NCI-H2081 treated with DMSO at 0.1 percent for 48 hours (cell line): ENCODE measurements around the gene CAPN5.

Experiments used
- DNase-seq: peaks from one replicate; lab custom pipeline; 2025; lab: John Stamatoyannopoulos, UW

CAPN5 gene

GRCh38 chr11:77151804-77152509, 85.2 kb downstream of the CAPN5 start:
- no peak for DNase-seq

- no peak for DNase-seq
Measured at GRCh38 chr11:77152846-77153245, 86.1 kb downstream of the CAPN5 start.

GRCh38 chr11:77153276-77154185, 86.8 kb downstream of the CAPN5 start:
- DNase-seq, result no peak

- DNase-seq, result no peak
Measured at GRCh38 chr11:77154381-77155081, 87.8 kb downstream of the CAPN5 start.

- no peak for DNase-seq
Measured at GRCh38 chr11:77155082-77155475, 88.3 kb downstream of the CAPN5 start.

GRCh38 chr11:77155556-77156130, 88.9 kb downstream of the CAPN5 start:
- no peak for DNase-seq

- no peak for DNase-seq
Measured at GRCh38 chr11:77156396-77157195, 89.8 kb downstream of the CAPN5 start.

- DNase-seq, result no peak
Measured at GRCh38 chr11:77158041-77158695, 91.4 kb downstream of the CAPN5 start.

- no peak for DNase-seq
Measured at GRCh38 chr11:77159219-77159936, 92.6 kb downstream of the CAPN5 start.

GRCh38 chr11:77159937-77160495, 93.2 kb downstream of the CAPN5 start:
- DNase-seq, result no peak

GRCh38 chr11:77163271-77163670, 96.5 kb downstream of the CAPN5 start:
- DNase-seq, result no peak

GRCh38 chr11:77165066-77165465, 98.3 kb downstream of the CAPN5 start:
- DNase-seq, result no peak

- no peak for DNase-seq
Measured at GRCh38 chr11:77166021-77166420, 99.2 kb downstream of the CAPN5 start.

GRCh38 chr11:77167111-77167626, 100.4 kb downstream of the CAPN5 start:
- DNase-seq, result no peak

GRCh38 chr11:77167791-77168190, 101.0 kb downstream of the CAPN5 start:
- DNase-seq, result no peak

- DNase-seq, result no peak
Measured at GRCh38 chr11:77170107-77170506, 103.3 kb downstream of the CAPN5 start.

- DNase-seq, result no peak
Measured at GRCh38 chr11:77171254-77171653, 104.5 kb downstream of the CAPN5 start.

- DNase-seq, result no peak
Measured at GRCh38 chr11:77171885-77172665, 105.3 kb downstream of the CAPN5 start.

GRCh38 chr11:77172666-77172982, 105.9 kb downstream of the CAPN5 start:
- DNase-seq, result no peak
